IPS-11a (cell line): Measurements from ENCODE around the gene SSX2.
"Not testable (repeated sequence)": the region's sequence is repeated elsewhere in the genome, so short reads cannot be mapped to it uniquely, and the experiment has no call there.

ENCODE experiments used
- H3K4me3 ChIP-seq: one replicate; pipeline ENCODE4 v1.5.1; 2013; ENCODE audit warnings: low read depth, low read length, control low read depth

SSX2 gene, protein sequence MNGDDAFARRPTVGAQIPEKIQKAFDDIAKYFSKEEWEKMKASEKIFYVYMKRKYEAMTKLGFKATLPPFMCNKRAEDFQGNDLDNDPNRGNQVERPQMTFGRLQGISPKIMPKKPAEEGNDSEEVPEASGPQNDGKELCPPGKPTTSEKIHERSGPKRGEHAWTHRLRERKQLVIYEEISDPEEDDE

DNA sequence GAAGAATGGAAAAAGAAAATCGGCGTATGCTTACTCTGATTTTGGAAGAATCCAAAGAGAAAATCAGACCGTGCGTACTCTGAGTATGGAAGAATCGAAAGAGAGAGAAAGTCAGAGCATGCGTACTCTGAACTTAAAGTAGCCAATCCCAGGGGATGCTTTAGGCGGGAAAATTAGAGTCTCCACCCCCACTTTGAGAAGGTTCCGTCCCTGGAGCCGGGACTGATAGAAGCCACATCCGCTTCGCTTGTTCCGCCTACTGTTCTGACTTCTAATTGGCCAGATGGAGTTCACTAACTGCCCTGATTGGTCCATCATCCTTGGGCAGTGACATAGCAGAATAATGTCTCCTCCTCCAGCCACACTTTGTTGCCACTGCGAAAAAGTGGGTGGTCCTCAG lies at the start of gene SSX2:
SSX2 (minus strand) TSS at position 101 of the 400 bp plus-strand sequence. CDS start 1,429 bp downstream, outside the sequence.
- H3K4me3 ChIP-seq: not testable (repeated sequence)

DNA sequence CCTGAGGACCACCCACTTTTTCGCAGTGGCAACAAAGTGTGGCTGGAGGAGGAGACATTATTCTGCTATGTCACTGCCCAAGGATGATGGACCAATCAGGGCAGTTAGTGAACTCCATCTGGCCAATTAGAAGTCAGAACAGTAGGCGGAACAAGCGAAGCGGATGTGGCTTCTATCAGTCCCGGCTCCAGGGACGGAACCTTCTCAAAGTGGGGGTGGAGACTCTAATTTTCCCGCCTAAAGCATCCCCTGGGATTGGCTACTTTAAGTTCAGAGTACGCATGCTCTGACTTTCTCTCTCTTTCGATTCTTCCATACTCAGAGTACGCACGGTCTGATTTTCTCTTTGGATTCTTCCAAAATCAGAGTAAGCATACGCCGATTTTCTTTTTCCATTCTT lies 44.0 kb upstream of the SSX2 start, which contains the start of gene SSX2B:
SSX2B (plus strand) TSS at position 301 of the 400 bp plus-strand sequence. CDS start 1,429 bp downstream, outside the sequence.
- not testable (repeated sequence) for H3K4me3 ChIP-seq

DNA sequence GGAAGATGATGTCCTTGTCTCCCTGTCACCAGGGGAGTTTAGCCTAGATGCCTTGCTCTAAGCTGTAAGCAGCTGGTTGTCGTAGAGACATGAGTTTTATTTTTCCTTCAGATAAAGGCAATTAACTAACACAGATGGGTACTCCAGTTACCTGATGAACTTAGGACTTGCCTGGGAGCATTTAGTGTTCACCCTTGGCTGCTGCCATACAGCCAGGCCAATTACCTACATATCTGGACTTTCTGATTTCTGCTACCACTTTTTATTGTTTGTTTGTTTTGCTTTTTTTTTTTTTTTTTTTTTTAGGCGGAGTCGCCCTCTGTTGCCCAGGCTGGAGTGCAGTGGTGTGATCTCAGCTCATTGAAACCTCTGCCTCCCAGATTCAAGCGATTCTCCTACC lies 14.9 kb downstream of the SSX2 start:
- not testable (repeated sequence) for H3K4me3 ChIP-seq

DNA sequence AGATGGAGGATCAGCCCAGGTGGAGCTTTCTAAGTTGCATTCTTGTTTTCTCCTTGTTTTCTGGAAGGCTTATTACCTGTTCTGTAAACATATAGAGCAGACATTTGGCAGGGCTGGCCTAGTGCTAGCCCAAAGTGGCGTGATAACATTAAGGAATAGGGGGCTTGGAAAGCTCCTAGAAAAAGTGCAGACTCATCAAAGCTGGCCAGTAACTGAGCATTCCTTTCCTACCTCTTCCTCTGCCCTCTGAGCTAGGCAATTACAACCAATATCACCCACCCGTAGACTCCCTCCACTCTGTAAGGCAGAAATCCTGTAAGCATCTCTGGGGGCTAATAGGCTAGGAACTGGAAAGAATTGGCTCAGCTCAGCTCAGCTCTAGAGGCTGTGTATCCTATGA lies 44.8 kb downstream of the SSX2 start:
- H3K4me3 ChIP-seq: not testable (repeated sequence)

DNA sequence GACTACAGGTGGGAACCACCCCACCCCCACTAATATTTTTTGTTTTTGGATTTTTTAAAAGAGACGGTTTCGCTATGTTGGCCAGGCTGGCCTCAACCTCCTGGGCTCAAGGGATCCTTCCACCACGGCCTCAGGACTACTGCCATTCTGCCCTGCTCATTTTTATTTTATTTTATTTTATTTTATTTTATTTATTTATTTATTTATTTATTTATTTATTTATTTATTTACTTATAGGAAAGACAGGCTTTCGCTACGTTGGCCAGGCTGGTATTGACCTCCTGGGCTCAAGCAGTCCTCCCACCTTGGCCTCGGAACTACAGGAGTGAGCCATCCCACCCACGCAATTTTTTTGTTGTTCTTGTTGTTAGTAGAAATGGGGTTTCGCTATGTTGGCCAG lies 51.5 kb downstream of the SSX2 start:
- not testable (repeated sequence) for H3K4me3 ChIP-seq

DNA sequence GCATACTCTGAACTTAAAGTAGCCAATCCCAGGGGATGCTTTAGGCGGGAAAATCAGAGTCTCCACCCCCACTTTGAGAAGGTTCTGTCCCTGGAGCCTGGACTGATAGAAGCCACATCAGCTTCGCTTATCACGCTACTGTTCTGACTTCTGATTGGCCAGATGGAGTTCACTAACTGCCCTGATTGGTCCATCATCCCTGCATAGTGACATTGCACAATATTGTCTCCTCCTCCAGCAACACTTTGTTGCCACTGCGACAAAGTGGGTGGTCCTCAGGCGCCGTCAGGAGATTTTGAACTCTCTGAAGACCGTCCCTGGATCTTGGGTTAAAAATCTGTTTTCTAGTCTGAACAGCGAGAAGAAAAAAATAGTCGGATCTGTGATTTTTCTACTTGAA lies 52.2 kb downstream of the SSX2 start, which contains the start of gene SSX7:
SSX7 (minus strand) TSS at position 101 of the 400 bp plus-strand sequence. CDS start 1,428 bp downstream, outside the sequence.
- H3K4me3 ChIP-seq: not testable (repeated sequence)

DNA sequence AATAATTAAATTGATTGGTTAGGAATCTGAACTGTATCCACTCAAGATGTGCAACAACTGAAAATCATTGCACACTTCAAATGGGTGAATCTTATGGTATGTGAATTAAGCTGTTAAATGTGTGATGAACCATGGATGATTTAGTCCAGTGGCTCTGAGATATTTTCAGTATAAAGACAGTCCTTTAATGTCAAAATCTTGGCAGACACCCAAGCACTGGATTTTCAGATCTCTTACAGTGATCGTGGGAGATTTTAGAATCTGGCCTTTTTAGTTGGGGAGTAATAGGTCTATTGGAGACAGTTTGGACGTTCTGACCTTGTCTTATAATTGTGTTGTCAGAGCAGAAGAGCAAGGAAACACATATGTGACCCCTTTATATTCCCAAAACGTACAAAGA lies 56.3 kb downstream of the SSX2 start:
- not testable (repeated sequence) for H3K4me3 ChIP-seq

DNA sequence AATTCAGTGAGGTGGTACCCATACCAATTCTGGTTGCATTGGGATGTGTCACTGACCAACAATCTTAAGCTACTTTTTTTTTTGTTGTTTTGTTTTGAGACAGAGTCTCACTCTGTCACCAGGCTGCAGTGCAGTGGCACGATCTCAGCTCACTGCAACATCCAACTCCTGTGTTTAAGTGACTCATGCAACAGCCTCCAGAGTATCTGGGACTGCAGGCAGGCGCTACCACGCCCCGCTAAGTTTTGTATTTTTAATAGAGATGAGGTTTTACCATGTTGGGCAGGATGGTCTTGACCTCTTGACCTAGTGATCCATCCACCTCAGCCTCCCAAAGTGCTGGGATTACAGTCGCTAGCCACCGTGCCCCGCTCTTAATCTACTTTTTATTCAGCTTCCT lies 58.0 kb downstream of the SSX2 start:
- H3K4me3 ChIP-seq: not testable (repeated sequence)
